SU-DHL-6 (cell line): Measurements from ENCODE around the gene UBR3.

Experiments
- H2AFZ ChIP-seq: fragments of 200-600 bp; sonication (generic); 2 replicates; pipeline ENCODE4 v1.6.1; 2014; ENCODE audit warnings: low read depth, mild to moderate bottlenecking, moderate library complexity, mixed read lengths, antibody characterized with exemption, low read length; ENCODE audit not compliant: severe bottlenecking
- H3F3A ChIP-seq: fragments of 200-600 bp; shearing (Covaris generic); 2 replicates; pipeline ENCODE4 v1.6.0; 2016; ENCODE audit warnings: antibody characterized with exemption, mild to moderate bottlenecking; ENCODE audit not compliant: insufficient read depth
- H3K27ac ChIP-seq: fragments of 200-600 bp; sonication (generic); 2 replicates; pipeline ENCODE4 v1.5.1; 2016; ENCODE audit warnings: low read depth, mild to moderate bottlenecking, low read length, moderate library complexity, mixed read lengths
- H3K27me3 ChIP-seq: fragments of 200-600 bp; sonication (generic), shearing (Covaris generic); 2 replicates; pipeline ENCODE4 v1.6.0; 2014; ENCODE audit warnings: mild to moderate bottlenecking, low read length
- H3K36me3 ChIP-seq: fragments of 200-600 bp; sonication (generic); 2 replicates; pipeline ENCODE4 v1.6.1; 2014; ENCODE audit warnings: mild to moderate bottlenecking, low read length, mixed read lengths
- H3K4me2 ChIP-seq: fragments of 300-600, 200-600 bp; shearing (Covaris generic), sonication (generic); 2 replicates; pipeline ENCODE4 v1.6.0; 2014; ENCODE audit warnings: low read length, low read depth, mild to moderate bottlenecking; ENCODE audit not compliant: poor library complexity, severe bottlenecking
- H3K4me3 ChIP-seq: fragments of 200-600 bp; sonication (generic); 2 replicates; pipeline ENCODE4 v1.5.1; 2014; ENCODE audit warnings: antibody characterized with exemption, low read length, mild to moderate bottlenecking, mixed read lengths; ENCODE audit not compliant: insufficient read depth, poor library complexity, severe bottlenecking
- H3K79me2 ChIP-seq: fragments of 200-600 bp; sonication (generic); 2 replicates; pipeline ENCODE4 v1.6.1; 2014; ENCODE audit warnings: mild to moderate bottlenecking, low read length, moderate library complexity; ENCODE audit not compliant: insufficient read depth
- H3K9ac ChIP-seq: fragments of 200-600 bp; sonication (generic); 2 replicates; pipeline ENCODE4 v1.7.0; 2014; ENCODE audit warnings: mild to moderate bottlenecking, low read length
- H3K9me2 ChIP-seq: fragments of 200-600 bp; sonication (generic); replicated peaks from 2 replicates; pipeline ENCODE4 v1.6.1; 2014; ENCODE audit warnings: low read length; ENCODE audit not compliant: insufficient read depth
- H3K9me3 ChIP-seq: fragments of 200-600 bp; sonication (generic); 2 replicates; pipeline ENCODE4 v1.6.1; 2014; ENCODE audit warnings: low read length, mixed read lengths; ENCODE audit not compliant: insufficient read depth
- H4K20me1 ChIP-seq: fragments of 200-600 bp; sonication (generic); 2 replicates; pipeline ENCODE4 v1.6.1; 2014; ENCODE audit warnings: low read depth, mild to moderate bottlenecking, antibody characterized with exemption, low read length, moderate library complexity, mixed read lengths
- CTCF ChIP-seq: fragments of 200-600 bp; sonication (generic); IDR thresholded peaks from one replicate; pipeline ENCODE4 v1.5.1; 2017; ENCODE audit warnings: antibody characterized with exemption, mild to moderate bottlenecking, low read length, moderate library complexity; ENCODE audit not compliant: insufficient read depth, poor library complexity, severe bottlenecking
- EZH2phosphoT487 ChIP-seq: fragments of 200-600 bp; sonication (generic), shearing (Covaris generic); conservative IDR thresholded peaks from 2 replicates; pipeline ENCODE4 v1.6.1; 2018; ENCODE audit warnings: mild to moderate bottlenecking, antibody characterized with exemption, low read length, moderate library complexity, mixed read lengths

The UBR3 gene

GRCh38 chr2:169978402-169979017 lies 151.3 kb downstream of the UBR3 start:
- no peaks in the 10 kb centered on the region for H3K79me2 ChIP-seq
- peaks cover 5% of the 10 kb centered on the region; the same call in 1 of the 2 replicates for H3K36me3 ChIP-seq
- H3K27me3 ChIP-seq, result no peaks in the 10 kb centered on the region
- no peaks in the 10 kb centered on the region for H3K9me2 ChIP-seq
- TF ChIP-seq CTCF, result no peak
- no peak for TF ChIP-seq EZH2phosphoT487
- H3F3A ChIP-seq, result no peaks in the 10 kb centered on the region
- H3K9me3 ChIP-seq, result peaks cover 8% of the 10 kb centered on the region; the same call in 1 of the 2 replicates
- H3K9ac ChIP-seq, result no peak overlapping the region
- no peak overlapping the region for H3K27ac ChIP-seq
- no peak overlapping the region for H3K4me2 ChIP-seq
- no peak overlapping the region for H2AFZ ChIP-seq
- H4K20me1 ChIP-seq, result no peaks in the 10 kb centered on the region
- no peak overlapping the region for H3K4me3 ChIP-seq

GRCh38 chr2:169979025-169979424 lies 151.8 kb downstream of the UBR3 start:
- Histone ChIP-seq H3K79me2 (no peaks in the 10 kb centered on the region), H3K9ac (no peak overlapping the region), H3K36me3 (peaks cover 5% of the 10 kb centered on the region; the same call in 1 of the 2 replicates), H3K9me2 (no peaks in the 10 kb centered on the region), H3F3A (no peaks in the 10 kb centered on the region), H3K27me3 (no peaks in the 10 kb centered on the region), H3K9me3 (peaks cover 8% of the 10 kb centered on the region; the same call in 1 of the 2 replicates), H3K27ac (no peak overlapping the region), H3K4me2 (no peak overlapping the region), H3K4me3 (no peak overlapping the region), H4K20me1 (no peaks in the 10 kb centered on the region), H2AFZ (no peak overlapping the region)
- TF ChIP-seq EZH2phosphoT487 (no peak), CTCF (no peak)

- no peaks in the 10 kb centered on the region for H3K79me2 ChIP-seq
- H3K4me3 ChIP-seq, result no peak overlapping the region
- no peak overlapping the region for H3K4me2 ChIP-seq
- no peaks in the 10 kb centered on the region for H4K20me1 ChIP-seq
- TF ChIP-seq EZH2phosphoT487 (no peak), CTCF (no peak)
- no peaks in the 10 kb centered on the region for H3K27me3 ChIP-seq
- H3K27ac ChIP-seq, result no peak overlapping the region
- peaks cover 8% of the 10 kb centered on the region; the same call in 1 of the 2 replicates for H3K9me3 ChIP-seq
- H3K36me3 ChIP-seq, result peaks cover 5% of the 10 kb centered on the region; the same call in 1 of the 2 replicates
- no peaks in the 10 kb centered on the region for H3F3A ChIP-seq
- no peak overlapping the region for H2AFZ ChIP-seq
- H3K9ac ChIP-seq, result no peak overlapping the region
- no peaks in the 10 kb centered on the region for H3K9me2 ChIP-seq
Observed at GRCh38 chr2:169980001-169980400, 152.7 kb downstream of the UBR3 start.
